Fibroblast of villous mesenchyme (primary cell): ENCODE results near the gene MAGI1. TPM values are rescaled to one million over a fixed set of nuclear protein-coding genes. Genes with fewer than 3 reads are reported as not detected.

Source experiments
- DNase-seq: peaks from one replicate; pipeline ENCODE4 v3.0.0-alpha.2; 2010; ENCODE audit warnings: low read depth
- H3K4me3 ChIP-seq: 2 replicates; pipeline ENCODE4 v1.5.1; 2011; ENCODE audit warnings: low read depth, mild to moderate bottlenecking, low read length
- CTCF ChIP-seq: IDR thresholded peaks from 2 replicates; pipeline ENCODE4 v1.5.1; 2012; ENCODE audit warnings: low read depth, mild to moderate bottlenecking, low read length; ENCODE audit not compliant: insufficient read depth
- total RNA-seq: library from RNA; depleted of rRNA; stranded (reverse); fragments of >200 nt; gene quantifications from 2 replicates; pipeline ENCODE4 v1.2.3, GENCODE V29; 2012

The MAGI1 gene
- total RNA-seq, 1 donor, result 20.7 TPM

DNA sequence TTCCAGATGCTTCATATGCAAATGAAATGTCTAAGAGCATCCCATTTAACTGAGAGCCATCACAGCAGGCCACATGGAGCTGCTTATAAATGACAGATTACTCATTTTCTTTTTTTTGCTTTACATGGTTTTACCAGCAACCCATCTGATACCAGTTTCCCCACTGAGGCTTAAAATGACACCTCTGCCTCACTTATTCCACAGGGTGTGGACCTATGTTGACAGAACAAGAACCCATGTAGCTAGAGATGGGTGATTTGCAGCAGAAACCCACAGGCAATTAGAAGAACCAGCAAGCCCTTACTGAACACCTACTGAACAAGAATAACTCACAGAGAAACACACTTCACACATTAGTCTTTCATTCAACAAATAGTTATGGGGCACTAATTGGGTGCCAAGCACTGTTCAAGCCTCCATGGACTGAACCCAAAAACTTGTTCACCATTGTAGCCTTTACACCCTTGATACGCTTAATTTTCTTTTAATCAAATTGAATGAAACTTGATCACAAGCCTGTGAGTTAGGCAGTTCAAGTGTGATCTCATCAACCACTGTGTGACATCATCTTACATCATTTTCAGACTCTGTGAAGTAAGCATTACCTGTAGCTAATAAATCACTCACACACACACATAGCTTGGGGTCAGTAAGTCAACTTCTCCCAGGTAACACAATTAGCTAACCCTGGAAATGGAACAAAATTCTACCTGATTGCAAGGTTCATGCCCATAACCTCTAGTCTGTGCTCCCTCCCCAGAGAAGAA lies 45.4 kb downstream of the MAGI1 start:
- DNase-seq, result no peak
- no peak for TF ChIP-seq CTCF
- no peak overlapping the region for H3K4me3 ChIP-seq

DNA sequence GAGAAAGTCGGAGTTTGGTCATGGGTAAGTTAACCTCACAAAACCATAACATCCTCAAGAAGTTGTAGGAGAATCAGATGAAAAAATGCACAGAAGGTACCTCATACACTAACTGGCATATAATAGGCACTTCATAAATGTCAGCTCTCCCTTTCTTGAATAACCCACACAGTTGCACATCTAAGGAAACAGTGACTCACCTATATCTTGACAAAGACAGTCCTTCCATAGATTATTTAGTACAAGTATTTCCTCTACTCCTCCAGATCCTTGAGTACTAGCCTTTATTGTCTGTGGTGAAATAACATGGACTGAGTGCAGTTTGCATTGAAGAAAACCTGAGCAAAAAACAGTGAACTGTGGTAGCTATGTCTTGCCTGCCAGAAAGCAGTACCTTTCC lies 46.6 kb downstream of the MAGI1 start:
- H3K4me3 ChIP-seq, result no peak overlapping the region
- no peak for TF ChIP-seq CTCF
- DNase-seq, result no peak

- H3K4me3 ChIP-seq, result no peak overlapping the region
- TF ChIP-seq CTCF, result no peak
- no peak for DNase-seq
Observed at GRCh38 chr3:65988411-65989180, 50.1 kb downstream of the MAGI1 start.

DNA sequence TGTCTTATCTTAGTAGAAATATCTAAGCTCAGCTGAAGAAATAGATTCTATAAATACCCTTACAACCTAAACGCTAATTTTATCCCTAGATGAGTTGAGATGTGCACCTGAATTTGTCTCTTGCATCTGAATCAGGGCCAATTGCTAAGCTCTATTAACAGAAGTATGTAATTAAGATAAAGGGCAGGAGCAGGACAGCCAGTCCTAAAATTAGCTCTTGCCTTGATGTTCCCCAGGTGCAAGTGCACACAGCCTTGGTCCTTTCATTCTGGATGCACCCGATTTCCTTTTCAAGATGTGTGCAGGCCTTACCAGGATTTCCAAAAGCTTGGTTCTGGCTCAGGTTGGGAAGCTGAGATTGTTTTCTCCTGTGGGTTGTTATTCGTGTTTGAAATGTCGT lies 52.4 kb downstream of the MAGI1 start:
- no peak for DNase-seq
- TF ChIP-seq CTCF, result no peak
- H3K4me3 ChIP-seq, result no peak overlapping the region

- DNase-seq, result no peak
- no peak for TF ChIP-seq CTCF
- no peak overlapping the region for H3K4me3 ChIP-seq
Observed at GRCh38 chr3:65984975-65985374, 53.7 kb downstream of the MAGI1 start.

- no peak for DNase-seq
- TF ChIP-seq CTCF, result no peak
- no peak overlapping the region for H3K4me3 ChIP-seq
Observed at GRCh38 chr3:65983100-65983499, 55.6 kb downstream of the MAGI1 start.

DNA sequence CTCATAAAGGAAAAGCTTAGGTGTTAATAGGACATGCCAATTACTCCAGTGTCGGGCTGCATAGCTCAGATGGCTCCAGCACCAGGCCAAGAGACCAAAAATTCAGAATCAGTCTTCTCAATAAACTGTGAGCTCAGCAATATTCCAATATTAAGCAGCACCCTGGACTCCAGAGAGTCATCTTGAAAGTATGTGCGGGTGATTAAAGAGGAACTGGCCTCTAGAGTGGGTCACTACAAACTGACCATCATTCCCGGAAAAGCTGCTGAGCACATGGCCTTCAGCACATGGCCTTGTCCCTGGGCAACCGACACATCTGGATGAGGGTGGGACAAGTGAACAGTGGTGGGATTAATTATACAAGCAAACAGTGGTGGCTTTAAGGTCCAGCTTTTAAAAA lies 59.0 kb downstream of the MAGI1 start:
- H3K4me3 ChIP-seq, result no peak overlapping the region
- DNase-seq, result peak; percentile 71
- no peak for TF ChIP-seq CTCF
